ENCODE data around the gene PPP1R13L.

PPP1R13L gene

DNA sequence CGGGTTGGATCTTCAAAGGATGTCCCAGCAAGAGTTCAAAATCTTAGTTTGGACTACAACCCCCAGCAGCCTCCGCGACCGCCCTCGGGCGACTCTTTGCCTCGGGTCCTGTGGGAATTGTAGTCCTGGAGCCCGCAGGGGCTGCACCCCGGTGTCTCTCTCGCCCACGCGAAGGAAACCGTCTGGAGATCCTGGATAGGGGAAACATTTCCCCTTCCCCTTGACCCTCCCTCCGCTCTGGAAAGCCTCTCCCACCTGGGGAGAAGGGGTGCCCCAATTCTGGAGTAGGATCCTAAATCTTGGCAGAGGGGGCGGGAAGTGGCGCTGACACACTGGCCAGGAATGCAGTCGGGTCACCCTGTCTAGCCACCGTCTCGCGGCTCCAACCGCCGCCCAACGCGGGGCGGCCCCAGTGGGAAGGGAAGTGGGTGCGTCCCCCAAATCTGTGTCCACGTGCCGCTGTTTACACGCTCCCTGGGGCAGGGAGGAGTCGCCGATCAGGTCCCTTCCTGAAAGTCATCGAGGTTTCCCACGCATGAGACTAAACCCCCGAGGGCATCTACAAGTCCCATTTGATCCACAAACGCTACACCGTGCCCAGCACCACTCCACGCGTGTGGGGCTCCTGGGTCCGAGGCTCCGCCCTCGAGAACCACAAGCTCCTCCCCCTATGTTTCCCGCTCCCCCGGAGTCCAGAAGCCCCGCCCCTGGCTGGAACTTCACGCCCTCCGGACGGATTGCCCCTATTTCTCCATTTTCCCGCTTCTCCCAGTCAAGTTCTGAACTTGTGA, 761 bp upstream of the PPP1R13L start:
- peak; percentile 71 for DNase-seq (ENCODE audit: low read depth)

- peak; percentile 38 for DNase-seq (ENCODE audit: low read depth)
Measured at GRCh38 chr19:45403781-45404556, 900 bp downstream of the PPP1R13L start.

DNA sequence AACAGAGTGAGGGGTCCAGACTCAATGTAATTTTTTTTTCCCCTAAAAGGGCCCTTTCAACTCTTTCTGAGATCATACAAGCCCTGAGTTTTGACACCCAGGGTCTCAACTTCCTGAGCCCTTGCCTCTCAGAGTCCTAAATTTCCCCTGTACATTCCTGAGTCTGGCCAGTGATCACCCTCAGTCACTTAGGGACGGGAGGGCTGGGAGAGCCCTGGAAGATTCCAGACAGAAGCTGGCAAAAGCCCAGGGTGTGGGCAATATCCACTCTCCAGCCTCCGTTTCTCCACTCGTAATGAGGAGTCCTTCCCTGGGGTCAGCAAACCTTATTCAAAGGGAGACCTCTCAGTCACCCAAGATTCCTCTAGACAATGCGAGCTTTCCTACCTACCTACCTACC, 1.6 kb downstream of the PPP1R13L start:
- DNase-seq (ENCODE audit: low read depth), result no peak

- no peak for DNase-seq (ENCODE audit: low read depth)
Measured at GRCh38 chr19:45402298-45403061, 2.4 kb downstream of the PPP1R13L start.

DNA sequence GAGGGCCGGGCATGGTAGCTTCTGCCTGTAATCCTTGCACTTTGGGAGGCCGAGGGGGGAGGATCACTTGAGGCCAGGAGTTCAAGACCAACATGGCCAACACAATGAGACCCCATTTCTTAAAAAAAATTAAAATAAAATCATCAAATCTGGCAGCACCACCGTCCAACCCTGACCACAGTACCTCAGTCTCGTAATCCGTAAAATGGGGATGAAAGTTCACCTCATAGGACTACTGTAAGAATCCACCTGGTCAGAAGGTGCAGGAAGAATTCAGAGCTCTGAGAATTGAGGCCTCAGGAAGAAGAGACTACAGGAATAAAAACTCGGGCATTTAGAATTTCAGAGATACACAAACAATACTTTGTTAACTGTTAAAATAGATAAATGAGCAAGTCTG, 3.1 kb downstream of the PPP1R13L start:
- DNase-seq (ENCODE audit: low read depth), result no peak

GRCh38 chr19:45400192-45400591, 4.7 kb downstream of the PPP1R13L start:
- DNase-seq (ENCODE audit: low read depth), result no peak

DNA sequence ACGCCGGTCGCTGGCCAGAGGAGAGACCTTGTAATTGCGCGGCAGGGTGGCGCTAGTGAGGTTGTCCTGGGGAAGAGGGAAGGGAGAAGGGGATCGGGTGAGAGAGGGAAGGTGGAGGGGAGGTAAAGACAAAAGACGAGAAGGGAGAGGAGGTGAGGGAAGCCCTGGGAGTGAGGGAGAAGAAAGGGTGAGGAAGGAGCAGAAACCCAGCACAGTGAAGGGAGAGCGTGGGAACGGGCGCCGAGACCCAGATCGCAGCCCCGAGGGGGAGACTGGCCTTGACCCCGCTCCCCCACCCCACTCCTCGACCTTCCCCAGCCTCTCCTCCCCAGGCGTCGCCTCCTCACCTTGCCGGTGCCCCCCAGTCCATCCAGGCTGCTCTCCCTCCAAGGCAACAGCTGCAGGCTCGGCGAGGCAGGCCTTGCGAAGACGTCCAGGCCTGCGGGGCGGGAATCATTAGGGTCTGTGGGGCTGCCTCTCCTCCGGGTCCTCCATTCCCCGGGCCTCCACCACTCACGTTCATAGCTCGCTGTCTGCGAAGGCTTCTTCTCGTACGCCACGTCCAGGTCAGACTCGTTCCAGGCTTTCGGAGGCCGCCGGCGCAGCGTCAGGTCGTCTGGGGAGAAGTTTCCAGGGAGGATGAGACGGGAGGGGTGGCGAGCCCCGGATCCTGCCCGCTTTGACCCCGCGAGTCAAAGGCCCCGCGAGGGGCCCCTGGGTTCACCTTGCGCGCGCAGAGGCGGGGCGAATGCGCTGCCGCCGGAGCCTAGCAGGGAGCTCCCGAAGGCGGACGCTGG, 8.8 kb downstream of the PPP1R13L start:
- no peak for DNase-seq (ENCODE audit: low read depth)

- DNase-seq (ENCODE audit: low read depth), result no peak
Measured at GRCh38 chr19:45391871-45392665, 12.8 kb downstream of the PPP1R13L start.

- no peak for DNase-seq (ENCODE audit: low read depth)
Measured at GRCh38 chr19:45391346-45391745, 13.5 kb downstream of the PPP1R13L start.

DNA sequence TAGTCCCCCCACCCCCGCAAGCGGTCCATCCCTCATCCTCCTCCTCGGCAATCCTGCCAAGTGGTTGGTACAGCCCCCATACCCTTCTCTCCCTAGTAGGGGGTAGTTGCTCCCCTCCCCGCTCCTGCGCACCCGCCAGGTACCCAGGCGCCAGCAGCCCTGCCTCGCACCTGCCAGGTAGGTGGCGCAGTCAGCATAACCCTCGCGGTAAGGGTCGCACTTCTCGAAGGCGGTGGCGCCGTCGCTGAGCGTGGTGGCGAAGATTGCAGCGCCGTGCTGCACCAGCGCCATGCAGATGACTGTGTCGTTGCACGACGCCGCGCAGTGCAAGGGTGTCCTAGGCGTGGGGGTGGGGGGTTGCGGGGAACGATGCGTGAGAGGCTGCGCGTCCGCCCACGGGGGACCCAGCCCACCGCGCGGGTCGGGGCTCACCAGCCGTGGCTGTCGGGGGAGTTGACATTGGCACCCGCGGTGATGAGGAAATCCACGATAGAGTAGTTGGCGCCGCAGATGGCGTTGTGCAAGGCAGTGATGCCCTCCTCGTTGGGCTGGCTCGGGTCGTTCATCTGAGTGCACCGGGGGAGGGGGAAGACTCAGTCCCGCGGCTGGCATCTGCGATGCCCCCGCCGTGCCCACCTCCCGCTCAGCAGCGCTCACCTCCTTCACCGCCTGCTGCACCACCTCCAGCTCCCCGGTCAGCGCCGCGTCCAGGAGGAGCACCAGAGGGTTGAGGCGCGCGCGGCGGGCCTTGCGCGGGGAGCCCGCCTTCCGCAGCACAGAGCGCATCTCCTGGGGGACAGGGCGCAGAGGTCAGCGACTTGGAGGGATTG, 19.3 kb downstream of the PPP1R13L start:
- no peak for DNase-seq (ENCODE audit: low read depth)

GRCh38 chr19:45382426-45382825, 22.4 kb downstream of the PPP1R13L start:
- no peak for DNase-seq (ENCODE audit: low read depth)

DNA sequence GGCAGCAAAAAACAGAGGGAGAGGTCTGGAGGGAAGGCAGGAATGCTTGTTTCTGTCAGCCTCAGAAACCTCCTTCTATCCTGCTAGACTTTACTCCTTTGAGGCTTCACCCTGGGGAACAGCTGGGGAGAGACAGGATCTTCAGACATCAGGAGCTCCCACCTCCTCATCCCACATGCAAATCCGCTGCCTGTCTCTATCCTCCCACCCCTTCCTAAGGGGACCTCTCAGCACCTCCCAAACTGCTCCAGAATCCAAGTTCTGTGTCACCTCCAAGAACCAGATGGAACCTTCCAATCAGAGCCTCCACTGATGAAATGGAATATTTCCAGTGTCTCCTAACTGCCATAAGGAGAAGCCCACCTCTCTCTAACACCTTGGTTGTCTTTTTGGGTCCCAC, 24.8 kb downstream of the PPP1R13L start:
- DNase-seq (ENCODE audit: low read depth), result no peak

DNA sequence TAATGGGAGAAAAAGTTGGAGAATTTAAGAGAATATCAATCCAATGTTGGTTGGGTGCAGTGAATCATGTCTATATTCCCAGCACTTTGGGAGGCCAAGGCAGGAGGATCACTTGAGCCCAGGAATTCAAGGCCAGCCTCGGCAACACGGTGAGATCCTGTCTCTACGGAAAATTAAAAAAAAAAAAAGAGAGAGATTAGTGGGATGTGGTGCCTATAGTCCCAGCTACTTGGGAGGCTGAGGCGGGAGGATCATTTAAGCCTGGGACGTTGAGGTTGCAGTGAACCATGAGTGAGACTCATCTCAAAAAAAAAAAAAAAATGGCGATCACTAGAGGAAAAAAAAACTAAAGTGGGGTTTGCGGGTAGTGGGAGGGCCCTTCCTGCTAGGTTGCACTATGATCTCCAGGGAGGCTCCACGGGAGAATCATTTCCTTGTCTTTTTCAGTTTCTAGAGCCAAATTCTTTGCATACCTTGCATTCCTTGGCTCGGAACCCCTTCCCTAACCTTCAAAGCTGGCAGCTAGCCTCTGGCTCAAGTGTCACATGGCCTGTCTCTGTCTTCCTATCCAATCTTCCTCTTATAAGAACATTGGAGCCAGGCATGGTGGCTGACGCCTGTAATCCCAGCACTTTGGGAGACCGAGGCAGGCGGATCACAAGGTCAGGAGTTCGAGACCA, 28.7 kb downstream of the PPP1R13L start:
- no peak for DNase-seq (ENCODE audit: low read depth)

GRCh38 chr19:45370410-45371204, 34.3 kb downstream of the PPP1R13L start, which contains the start of gene ERCC2:
Gene ERCC2 (minus strand): TSS chr19:45370573. CDS start chr19:45370540, 33 bp downstream.
- peak; percentile 99 for DNase-seq (ENCODE audit: low read depth)

DNA sequence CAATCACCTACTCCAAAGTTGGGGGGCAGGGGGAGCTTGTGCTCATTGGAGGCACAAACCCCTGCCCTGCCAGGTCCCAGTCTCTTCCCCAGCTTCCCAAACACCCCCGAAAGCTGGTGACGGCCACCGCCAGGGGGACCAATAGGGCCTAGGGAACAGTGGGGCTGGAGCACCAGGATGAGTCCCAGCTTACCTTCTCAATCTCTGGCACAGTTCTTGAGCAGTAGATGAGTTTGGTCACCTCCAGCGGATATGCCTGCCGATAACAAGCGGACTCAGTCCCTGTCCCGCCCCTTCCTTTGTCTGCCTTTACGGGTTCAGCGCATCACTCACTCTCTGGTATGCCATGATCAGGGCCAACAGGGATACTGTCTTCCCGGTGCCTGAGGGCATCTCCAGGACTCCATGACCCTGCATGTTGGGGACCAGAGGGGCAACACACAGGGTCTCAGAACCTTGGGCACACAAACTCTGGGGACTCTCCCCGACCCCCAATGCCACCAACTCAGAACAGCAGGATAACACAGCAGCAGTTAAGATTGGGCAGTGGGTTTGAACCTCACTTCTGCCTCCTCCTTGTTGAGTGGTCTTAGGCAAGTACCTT, 36.0 kb downstream of the PPP1R13L start:
- DNase-seq (ENCODE audit: low read depth), result no peak

- DNase-seq (ENCODE audit: low read depth), result no peak
Measured at GRCh38 chr19:45368127-45368526, 36.7 kb downstream of the PPP1R13L start.

DNA sequence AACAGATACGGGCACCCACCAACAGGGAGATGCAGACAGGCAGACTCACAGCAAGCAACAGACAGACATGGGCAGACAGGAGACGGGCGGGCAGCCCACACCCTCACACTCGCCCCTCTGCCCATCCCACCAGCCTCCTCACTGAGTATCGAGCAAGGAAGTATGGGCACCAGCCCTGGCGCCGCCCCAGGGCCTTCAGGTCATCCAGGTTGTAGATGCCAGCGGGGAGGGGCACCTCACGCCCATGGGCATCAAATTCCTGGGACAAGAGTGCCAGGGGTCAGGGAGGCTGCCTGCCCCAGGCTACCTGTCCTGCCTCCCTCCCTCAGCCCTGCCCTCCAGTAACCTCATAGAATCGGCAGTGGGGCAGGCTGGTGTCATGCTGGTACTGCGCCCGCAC, 40.2 kb downstream of the PPP1R13L start:
- no peak for DNase-seq (ENCODE audit: low read depth)

DNA sequence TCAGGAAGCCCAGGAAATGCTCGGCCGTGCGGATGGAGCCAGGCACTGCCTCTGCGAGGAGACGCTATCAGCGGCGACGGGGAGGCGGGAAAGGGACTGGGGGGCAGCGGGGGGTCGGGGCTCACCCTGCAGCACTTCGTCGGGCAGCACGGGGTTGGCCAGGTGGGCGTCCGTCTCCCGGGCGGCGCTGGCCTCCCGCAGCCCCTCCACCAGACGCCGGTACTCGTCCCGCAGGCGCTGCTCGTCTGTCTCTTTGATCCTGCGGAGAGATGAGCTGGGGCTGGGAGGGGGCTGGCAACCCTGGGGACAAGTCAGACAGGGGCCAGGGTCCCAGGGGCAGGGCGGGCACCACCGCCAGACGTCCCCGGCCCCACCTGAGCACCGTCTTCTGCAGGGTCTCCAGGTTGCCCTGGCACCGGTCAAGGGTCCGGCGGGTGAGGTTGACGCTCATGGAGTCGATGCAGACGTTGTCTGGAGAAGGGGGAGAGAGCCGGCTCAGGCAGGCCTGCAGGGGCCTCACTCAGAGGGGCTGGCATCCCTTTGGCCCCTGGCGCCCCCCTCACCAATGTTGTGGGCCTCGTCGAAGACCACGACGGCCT, 40.9 kb downstream of the PPP1R13L start:
- DNase-seq (ENCODE audit: low read depth), result no peak

All from activated T-helper 9 cell treated with anti-CD3 and anti-CD28 coated beads, Interleukin-2, amount 50 U/mL, for 16 hours (primary cell).